ENCODE results near the gene RUNX1. TPM values are rescaled to one million over a fixed set of nuclear protein-coding genes. Genes with fewer than 3 reads are reported as not detected.
"Not testable (repeated sequence)": the region's sequence is repeated elsewhere in the genome, so short reads cannot be mapped to it uniquely, and the experiment has no call there.

RUNX1 gene
- total RNA-seq, 2 experiments from 2014 or later, result 52.0 to 54.0 TPM

GRCh38 chr21:34951868-34952267 lies 97.2 kb downstream of the RUNX1 start:
- H3K4me3 Mint-ChIP-seq, H3K9me3 Mint-ChIP-seq, H3K27ac Mint-ChIP-seq, DNase-seq, H3K27me3 Mint-ChIP-seq, POLR2A ChIA-PET: not testable (repeated sequence)
- Mint-ChIP-seq H3K36me3 (ENCODE audit: low read depth) (peaks cover 26% of the 10 kb centered on the region), H3K4me1 (peaks cover 59% of the 10 kb centered on the region)
- CTCF ChIA-PET, result interaction anchor here (1.5 kb wide), 2 partner anchors 16 kb away, joined by 3 read pairs; no protein-coding TSS in a partner anchor

DNA sequence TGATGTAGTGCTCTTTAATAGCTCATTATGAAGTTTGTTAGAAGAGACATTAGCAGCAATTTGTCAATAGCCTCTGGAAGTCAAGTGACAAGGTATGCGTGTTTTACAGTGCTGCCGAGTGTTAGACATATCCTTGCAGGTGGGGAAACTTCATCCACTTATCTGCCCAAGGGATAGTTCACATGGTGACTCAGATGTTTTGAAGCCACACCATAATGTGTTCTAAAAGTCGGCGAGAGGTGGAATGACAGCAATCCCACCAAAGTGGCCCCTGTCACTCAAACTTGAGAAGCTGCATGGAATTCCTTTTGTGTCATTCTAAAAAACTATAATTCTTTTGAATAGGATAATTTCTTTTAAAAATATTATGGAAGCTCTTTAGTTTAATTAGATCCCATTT lies 98.1 kb downstream of the RUNX1 start:
- ChIA-PET POLR2A (no interaction called here), CTCF (interaction anchor here (0.9 to 1.6 kb wide), 6 partner anchors 12 to 143 kb away, joined by 3 to 5 read pairs (median 3); no protein-coding TSS in a partner anchor)
- Mint-ChIP-seq H3K9me3 (peaks cover 5% of the 10 kb centered on the region), H3K4me3 (no peak overlapping the region), H3K27ac (no peak overlapping the region), H3K27me3 (no peaks in the 10 kb centered on the region), H3K36me3 (ENCODE audit: low read depth) (peaks cover 26% of the 10 kb centered on the region), H3K4me1 (peaks cover 64% of the 10 kb centered on the region)
- no peak for DNase-seq

DNA sequence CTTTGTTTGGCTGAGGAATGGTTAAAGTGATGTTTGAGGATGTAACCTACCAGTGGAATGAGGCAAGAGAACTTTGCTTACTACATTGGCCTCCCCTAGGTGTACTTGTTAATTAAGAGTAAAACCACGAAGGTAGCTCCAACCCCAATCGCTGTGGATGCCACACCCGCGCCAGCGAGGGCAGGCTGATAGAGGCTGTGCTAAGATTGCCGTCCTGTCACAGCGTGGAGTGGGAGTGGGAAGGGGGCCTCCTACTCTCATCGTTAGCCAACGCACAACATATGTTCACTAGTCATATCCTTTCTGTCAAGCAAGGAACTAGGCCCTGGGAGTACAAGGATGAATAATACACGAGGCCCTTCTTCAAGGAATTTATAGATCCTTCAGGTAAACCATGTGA lies 99.6 kb downstream of the RUNX1 start:
- H3K27ac Mint-ChIP-seq, result no peak overlapping the region
- no peak overlapping the region for H3K4me3 Mint-ChIP-seq
- ChIA-PET CTCF (interaction anchor here (0.5 to 1.6 kb wide), 4 partner anchors 14 to 511 kb away, joined by 3 to 5 read pairs (median 3); no protein-coding TSS in a partner anchor), POLR2A (no interaction called here)
- no peaks in the 10 kb centered on the region for H3K27me3 Mint-ChIP-seq
- H3K36me3 Mint-ChIP-seq (ENCODE audit: low read depth), result peaks cover 26% of the 10 kb centered on the region
- H3K9me3 Mint-ChIP-seq, result peaks cover 5% of the 10 kb centered on the region
- peaks cover 72% of the 10 kb centered on the region for H3K4me1 Mint-ChIP-seq
- DNase-seq, result no peak

- DNase-seq, result no peak
- Mint-ChIP-seq H3K9me3 (peaks cover 5% of the 10 kb centered on the region), H3K27ac (no peak overlapping the region), H3K4me3 (no peak overlapping the region), H3K36me3 (ENCODE audit: low read depth) (peaks cover 31% of the 10 kb centered on the region), H3K4me1 (peaks cover 73% of the 10 kb centered on the region), H3K27me3 (no peaks in the 10 kb centered on the region)
- ChIA-PET CTCF (no interaction called here), POLR2A (no interaction called here)
These were observed 100.1 kb downstream of the RUNX1 start for GRCh38 chr21:34949030-34949429.

GRCh38 chr21:34948157-34948556 lies 100.9 kb downstream of the RUNX1 start:
- DNase-seq, result no peak
- H3K36me3 Mint-ChIP-seq (ENCODE audit: low read depth), result peaks cover 30% of the 10 kb centered on the region
- peak overlapping the region; percentile 20 for H3K27ac Mint-ChIP-seq
- peaks cover 73% of the 10 kb centered on the region for H3K4me1 Mint-ChIP-seq
- H3K4me3 Mint-ChIP-seq, result no peak overlapping the region
- H3K27me3 Mint-ChIP-seq, result no peaks in the 10 kb centered on the region
- ChIA-PET CTCF (interaction anchor here (2.8 kb wide), 1 partner anchor 13 kb away, joined by 9 read pairs; no protein-coding TSS in a partner anchor), POLR2A (no interaction called here)
- H3K9me3 Mint-ChIP-seq, result peaks cover 5% of the 10 kb centered on the region

GRCh38 chr21:34946916-34947534 lies 102.1 kb downstream of the RUNX1 start:
- peaks cover 77% of the 10 kb centered on the region for H3K4me1 Mint-ChIP-seq
- ChIA-PET CTCF (interaction anchor here (0.6 to 2.8 kb wide), 13 partner anchors 9 to 193 kb away, joined by 3 to 16 read pairs (median 5); no protein-coding TSS in a partner anchor), POLR2A (interaction anchor here (1.0 to 1.6 kb wide), 2 partner anchors 13 to 34 kb away, joined by 5 to 6 read pairs; no protein-coding TSS in a partner anchor)
- no peak overlapping the region for H3K27ac Mint-ChIP-seq
- no peak overlapping the region for H3K4me3 Mint-ChIP-seq
- peaks cover 5% of the 10 kb centered on the region for H3K9me3 Mint-ChIP-seq
- no peak for DNase-seq
- H3K27me3 Mint-ChIP-seq, result no peaks in the 10 kb centered on the region
- peaks cover 30% of the 10 kb centered on the region for H3K36me3 Mint-ChIP-seq (ENCODE audit: low read depth)

- ChIA-PET POLR2A (interaction anchor here (1.0 to 1.6 kb wide), 2 partner anchors 13 to 35 kb away, joined by 5 to 6 read pairs; no protein-coding TSS in a partner anchor), CTCF (interaction anchor here (0.7 to 2.8 kb wide), 12 partner anchors 8 to 98 kb away, joined by 3 to 16 read pairs (median 5); no protein-coding TSS in a partner anchor)
- Mint-ChIP-seq H3K4me1 (peaks cover 79% of the 10 kb centered on the region), H3K4me3 (no peak overlapping the region), H3K27ac (peak overlapping the region; percentile 27), H3K36me3 (ENCODE audit: low read depth) (peaks cover 24% of the 10 kb centered on the region), H3K9me3 (peaks cover 3% of the 10 kb centered on the region), H3K27me3 (no peaks in the 10 kb centered on the region)
- DNase-seq, result no peak
These were observed 102.7 kb downstream of the RUNX1 start for GRCh38 chr21:34946385-34946840.

DNA sequence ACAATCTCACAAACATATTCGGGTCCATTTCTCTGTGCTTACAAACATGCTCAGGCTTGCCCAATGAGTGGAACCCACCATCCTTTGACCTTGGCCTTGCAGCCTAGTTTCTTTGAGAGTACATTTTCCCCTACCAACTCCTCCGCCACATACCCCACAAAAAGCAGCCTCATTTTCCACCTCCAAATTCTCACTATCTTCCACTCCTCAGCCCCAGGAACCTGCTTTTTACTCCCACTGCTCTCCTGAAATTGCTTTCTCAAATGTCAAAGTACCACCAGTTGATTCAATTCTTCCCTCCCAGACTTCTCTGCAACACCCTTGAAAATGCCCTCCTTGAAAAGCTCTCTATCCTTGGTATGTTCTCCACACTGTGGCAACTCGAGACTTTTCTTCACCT lies 103.8 kb downstream of the RUNX1 start:
- CTCF ChIA-PET, result interaction anchor here (1.5 to 2.4 kb wide), 4 partner anchors 9 to 30 kb away, joined by 3 to 16 read pairs (median 10); no protein-coding TSS in a partner anchor

GRCh38 chr21:34944015-34944755 lies 104.9 kb downstream of the RUNX1 start:
- no peak for DNase-seq
- Mint-ChIP-seq H3K4me3 (no peak overlapping the region), H3K27me3 (no peaks in the 10 kb centered on the region), H3K36me3 (ENCODE audit: low read depth) (peaks cover 34% of the 10 kb centered on the region), H3K9me3 (peaks cover 3% of the 10 kb centered on the region), H3K27ac (peak overlapping the region; percentile 38), H3K4me1 (peaks cover 92% of the 10 kb centered on the region)
- ChIA-PET CTCF (interaction anchor here (0.6 to 1.3 kb wide), 3 partner anchors 10 to 90 kb away, joined by 3 to 4 read pairs (median 3); no protein-coding TSS in a partner anchor), POLR2A (no interaction called here)

More for the DNA sequence above, 103.8 kb downstream of the RUNX1 start:
- peaks cover 89% of the 10 kb centered on the region for H3K4me1 Mint-ChIP-seq
- peak overlapping the region; percentile 21 for H3K27ac Mint-ChIP-seq
- H3K9me3 Mint-ChIP-seq, result peaks cover 3% of the 10 kb centered on the region
- H3K36me3 Mint-ChIP-seq (ENCODE audit: low read depth), result peaks cover 29% of the 10 kb centered on the region
- no peak overlapping the region for H3K4me3 Mint-ChIP-seq
- no peak for DNase-seq
- POLR2A ChIA-PET, result no interaction called here
- H3K27me3 Mint-ChIP-seq, result no peaks in the 10 kb centered on the region

DNA sequence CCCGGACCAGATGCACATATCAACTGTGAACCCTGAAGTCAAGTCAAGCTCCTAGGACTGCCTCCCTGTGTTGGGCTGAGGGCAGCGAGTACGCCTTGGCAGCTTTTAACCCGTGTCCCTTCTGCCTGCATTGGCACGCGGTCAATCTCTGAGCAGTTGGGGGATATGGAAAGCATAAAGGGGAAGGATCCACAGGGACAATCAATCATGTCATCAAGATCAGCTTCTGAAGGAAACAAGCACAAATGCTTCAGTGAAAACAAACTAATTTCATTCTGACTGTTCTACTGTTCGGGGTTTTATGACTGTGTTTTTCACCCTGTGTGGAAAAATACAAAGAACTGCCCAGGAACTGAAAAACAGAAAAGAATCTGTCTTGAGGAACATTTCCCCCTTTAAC lies 106.2 kb downstream of the RUNX1 start:
- Mint-ChIP-seq H3K27me3 (no peaks in the 10 kb centered on the region), H3K4me1 (peaks cover 93% of the 10 kb centered on the region), H3K27ac (no peak overlapping the region), H3K36me3 (ENCODE audit: low read depth) (peaks cover 38% of the 10 kb centered on the region), H3K4me3 (no peak overlapping the region), H3K9me3 (peaks cover 3% of the 10 kb centered on the region)
- ChIA-PET CTCF (interaction anchor here (0.9 to 1.3 kb wide), 4 partner anchors 9 to 53 kb away, joined by 3 to 4 read pairs (median 3); no protein-coding TSS in a partner anchor), POLR2A (no interaction called here)
- DNase-seq, result no peak

GRCh38 chr21:34941162-34941561 lies 107.9 kb downstream of the RUNX1 start:
- CTCF ChIA-PET, result interaction anchor here (0.7 to 1.3 kb wide), 2 partner anchors 8 to 51 kb away, joined by 3 to 5 read pairs; no protein-coding TSS in a partner anchor
- peaks cover 89% of the 10 kb centered on the region for H3K4me1 Mint-ChIP-seq
- no peak overlapping the region for H3K27ac Mint-ChIP-seq
- DNase-seq, result no peak
- POLR2A ChIA-PET, result no interaction called here
- peaks cover under 1% of the 10 kb centered on the region for H3K9me3 Mint-ChIP-seq
- H3K4me3 Mint-ChIP-seq, result no peak overlapping the region
- H3K27me3 Mint-ChIP-seq, result no peaks in the 10 kb centered on the region
- H3K36me3 Mint-ChIP-seq (ENCODE audit: low read depth), result peaks cover 35% of the 10 kb centered on the region

- DNase-seq, result no peak
- POLR2A ChIA-PET, result no interaction called here
- Mint-ChIP-seq H3K36me3 (ENCODE audit: low read depth) (peaks cover 25% of the 10 kb centered on the region), H3K27ac (no peak overlapping the region), H3K9me3 (no peaks in the 10 kb centered on the region), H3K4me1 (peaks cover 89% of the 10 kb centered on the region), H3K4me3 (no peak overlapping the region), H3K27me3 (no peaks in the 10 kb centered on the region)
- CTCF ChIA-PET, result no interaction called here
These were observed 109.3 kb downstream of the RUNX1 start for GRCh38 chr21:34939673-34940331.

Data from activated CD4-positive, alpha-beta T cell treated with anti-CD3 and anti-CD28 coated beads, Interleukin-2, amount 10 ng/mL, durations not matched to agents 7 days and 5 days (primary cell).